ENCODE data around the gene ADAP1. TPM values are rescaled to one million over a fixed set of nuclear protein-coding genes. Genes with fewer than 3 reads are reported as not detected.

ADAP1 gene
- total and polyA plus RNA-seq, 2 of the 8 experiments (the other 6 are each of a cell fraction or from before 2014, with no cell fraction given), result 5.8 to 6.1 TPM

- TF ChIP-seq SIRT6 (IDR thresholded peaks at IDR 0.05; ENCODE audit: low read length) (no peak), TEAD4 (IDR thresholded peaks at IDR 0.05; ENCODE audit: low read depth, low read length) (no peak), CEBPB (IDR thresholded peaks at IDR 0.05; ENCODE audit: low read depth, low read length) (no peak), POLR2A (IDR thresholded peaks at IDR 0.05; ENCODE audit: control extremely low read depth in 1 of 2, low read depth in 2 of 2, low read length in 2 of 2) (no peak), SIN3A (conservative IDR thresholded peaks at IDR 0.05 in 1 of 2, IDR thresholded peaks at IDR 0.05 in 1 of 2; ENCODE audit: low read depth in 1 of 2, low read length in 2 of 2) (no peak)
- TF ChIP-seq, protein P1, sequence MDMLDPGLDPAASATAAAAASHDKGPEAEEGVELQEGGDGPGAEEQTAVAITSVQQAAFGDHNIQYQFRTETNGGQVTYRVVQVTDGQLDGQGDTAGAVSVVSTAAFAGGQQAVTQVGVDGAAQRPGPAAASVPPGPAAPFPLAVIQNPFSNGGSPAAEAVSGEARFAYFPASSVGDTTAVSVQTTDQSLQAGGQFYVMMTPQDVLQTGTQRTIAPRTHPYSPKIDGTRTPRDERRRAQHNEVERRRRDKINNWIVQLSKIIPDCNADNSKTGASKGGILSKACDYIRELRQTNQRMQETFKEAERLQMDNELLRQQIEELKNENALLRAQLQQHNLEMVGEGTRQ (IDR thresholded peaks at IDR 0.05; ENCODE audit: low read length), result no peak
These were observed 47.1 kb downstream of the ADAP1 start (continued) for GRCh38 chr7:907158-907980.
